Measurements from ENCODE around the gene DLEC1.

DLEC1 gene

DNA sequence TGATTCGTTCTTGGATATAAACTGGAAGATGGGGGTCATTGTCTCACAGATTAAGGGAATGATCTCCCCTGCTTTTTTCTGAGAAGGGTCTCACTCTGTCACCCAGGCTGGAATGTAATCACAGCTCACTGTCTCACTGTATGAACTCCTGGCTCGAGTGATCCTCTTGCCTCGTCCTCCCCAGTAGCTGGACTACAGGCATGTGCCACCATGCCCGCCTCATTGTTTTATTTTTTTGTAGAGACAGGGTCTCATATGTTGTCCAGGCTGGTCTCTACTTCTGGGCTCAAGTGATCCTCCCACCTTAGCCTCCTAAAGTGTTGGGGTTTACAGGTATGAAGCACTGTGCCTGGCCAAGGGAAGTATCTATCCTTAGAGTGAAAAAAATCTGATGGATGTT lies 131.7 kb downstream of the DLEC1 start:
- peaks cover 87% of the 10 kb centered on the region for H3K4me1 Mint-ChIP-seq (ENCODE audit: low read depth)
- H3K4me3 Mint-ChIP-seq, result no peak overlapping the region
- H3K9me3 Mint-ChIP-seq (ENCODE audit: low read depth), result no peaks in the 10 kb centered on the region
- no peak overlapping the region for H3K27ac Mint-ChIP-seq
- no peaks in the 10 kb centered on the region for H3K27me3 Mint-ChIP-seq
- peaks cover 6% of the 10 kb centered on the region for H3K36me3 Mint-ChIP-seq

DNA sequence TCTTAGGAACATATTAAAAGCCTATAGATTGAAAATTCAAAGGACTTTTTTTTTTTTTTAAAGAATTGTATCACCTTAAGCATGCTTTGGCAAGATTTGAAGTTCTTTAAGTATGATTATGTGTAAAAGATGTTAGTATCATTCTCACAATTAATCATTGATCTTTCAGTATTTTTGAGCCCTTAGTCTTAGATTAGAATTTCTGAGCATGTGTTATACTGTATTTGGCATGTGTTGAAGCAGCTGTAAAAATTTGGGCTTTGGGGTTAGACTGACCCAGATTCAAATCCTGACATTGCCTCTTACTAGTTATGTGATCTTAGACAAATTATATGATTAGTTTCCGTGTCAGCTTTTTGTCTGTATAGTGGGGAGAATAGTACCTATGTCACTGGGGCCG lies 132.6 kb downstream of the DLEC1 start:
- Mint-ChIP-seq H3K4me1 (ENCODE audit: low read depth) (peaks cover 87% of the 10 kb centered on the region), H3K9me3 (ENCODE audit: low read depth) (no peaks in the 10 kb centered on the region), H3K36me3 (peaks cover 6% of the 10 kb centered on the region), H3K27ac (no peak overlapping the region), H3K4me3 (no peak overlapping the region), H3K27me3 (no peaks in the 10 kb centered on the region)

Data from activated naive CD8-positive, alpha-beta T cell (primary cell).